ENCODE measurements around the gene CAMKMT. TPM values are rescaled to one million over a fixed set of nuclear protein-coding genes. Genes with fewer than 3 reads are reported as not detected.

Gene CAMKMT
- total and polyA plus RNA-seq, 2 experiments from 2014 or later, result 26.5 to 29.5 TPM

GRCh38 chr2:44464437-44464836, 102.7 kb downstream of the CAMKMT start (continued):
- TF ChIP-seq ZNF462 (CRISPR knock-in tag; IDR thresholded peaks at IDR 0.05) (no peak), ZNF331 (CRISPR knock-in tag; IDR thresholded peaks at IDR 0.05; ENCODE audit: low read depth) (no peak), CREB1 (CRISPR knock-in tag; IDR thresholded peaks at IDR 0.05; ENCODE audit: low read depth) (no peak)

GRCh38 chr2:44470151-44470550, 108.4 kb downstream of the CAMKMT start:
- Mint-ChIP-seq H3K4me1 (peaks cover 30% of the 10 kb centered on the region), H3K4me3 (peak overlapping the region; percentile 42), H3K27me3 (ENCODE audit: insufficient read depth, low read depth, poor library complexity) (peaks cover 4% of the 10 kb centered on the region), H3K9me3 (peaks cover 37% of the 10 kb centered on the region), H3K36me3 (ENCODE audit: low read depth) (peaks cover 34% of the 10 kb centered on the region), H3K27ac (peak overlapping the region; percentile 96)
- Histone ChIP-seq H3K79me2 (replicated peaks; ENCODE audit: insufficient read depth) (peaks cover 7% of the 10 kb centered on the region; the same call in 1 of the 2 replicates), H2AFZ (no peak overlapping the region), H3K36me3 (ENCODE audit: insufficient read depth) (no peaks in the 10 kb centered on the region; the same call in 1 of the 2 replicates), H3K4me1 (ENCODE audit: insufficient read depth) (peaks cover 33% of the 10 kb centered on the region), H3K27me3 (ENCODE audit: insufficient read depth) (no peaks in the 10 kb centered on the region), H3F3A (replicated peaks; ENCODE audit: low read depth) (peaks cover 12% of the 10 kb centered on the region; the same call in 1 of the 2 replicates), H3K4me3 (no peak overlapping the region), H4K20me1 (replicated peaks; ENCODE audit: insufficient read depth) (no peaks in the 10 kb centered on the region), H3K4me2 (peak overlapping the region; percentile 40), H3K9me2 (ENCODE audit: insufficient read depth) (peaks cover 3% of the 10 kb centered on the region; the same call in 1 of the 2 replicates), H3K27ac (ENCODE audit: low read depth) (peak overlapping the region; percentile 86)
- ATAC-seq (peak; percentile 97), DNase-seq (ENCODE audit: low spot score) (peak; percentile 69)
- TF ChIP-seq ETS1 (IDR thresholded peaks at IDR 0.05) (peak; percentile 59; the same call in 1 of the 2 replicates), REST (IDR thresholded peaks at IDR 0.05; ENCODE audit: unreplicated experiment) (no peak), NANOG (IDR thresholded peaks at IDR 0.05; ENCODE audit: borderline replicate concordance) (peak; percentile 91)

Data from GM23338 (cell line).